Caco-2 (cell line): ENCODE measurements around the gene CLTB. TPM values are rescaled to one million over a fixed set of nuclear protein-coding genes. Genes with fewer than 3 reads are reported as not detected.

Experiments used
- BruUV-seq: library from RNA; stranded (reverse); fragments of 400-500 nt; replicated peaks from 2 replicates; lab custom pipeline; 2021; lab: Mats Ljungman, UMichigan
- CTCF ChIA-PET: fragments of 300-600 bp; sonication (Branson Sonifier 250); formaldehyde crosslinking; loops from one replicate; lab custom pipeline; 2022; ENCODE audit warnings: antibody characterized with exemption; lab: Charles Lee
- POLR2A ChIA-PET: fragments of 300-600 bp; sonication (Branson Sonifier 250); formaldehyde crosslinking; loops from one replicate; lab custom pipeline; 2022; ENCODE audit warnings: antibody characterized with exemption; lab: Charles Lee
- DNase-seq, 2 experiments: peaks; one replicate each; pipeline versions ENCODE4 v3.0.0 to v3.0.0-alpha.2; 2020 to 2022
- H3K27me3 ChIP-seq: replicated peaks from 2 replicates; pipeline ENCODE4 v1.6.0; 2011; ENCODE audit warnings: low read length; ENCODE audit not compliant: control insufficient read depth, insufficient read depth
- H3K36me3 ChIP-seq: 2 replicates; pipeline ENCODE4 v1.5.1; 2011; ENCODE audit warnings: low read length; ENCODE audit not compliant: control insufficient read depth, insufficient read depth
- H3K4me1 ChIP-seq: fragments of 250-450 bp; sonication (Bioruptor Pico); 2 replicates; pipeline ENCODE4 v1.5.1; 2020; ENCODE audit warnings: mild to moderate bottlenecking
- H3K4me3 ChIP-seq: 2 replicates; pipeline ENCODE4 v1.5.1; 2011; ENCODE audit warnings: low read depth, mild to moderate bottlenecking, control low read depth, low read length
- H3K9me3 ChIP-seq: fragments of 250-450 bp; sonication (Bioruptor Pico); 2 replicates; pipeline ENCODE4 v1.5.1; 2020; ENCODE audit warnings: mild to moderate bottlenecking, moderate library complexity
- H3K27ac Mint-ChIP-seq: one replicate; pipeline ENCODE4 v1.8.0; 2022; ENCODE audit warnings: mixed read lengths; ENCODE audit not compliant: unreplicated experiment
- H3K27me3 Mint-ChIP-seq: one replicate; pipeline ENCODE4 v1.8.0; 2022; ENCODE audit warnings: mixed read lengths; ENCODE audit not compliant: insufficient read depth, unreplicated experiment
- H3K36me3 Mint-ChIP-seq: one replicate; pipeline ENCODE4 v1.8.0; 2022; ENCODE audit warnings: mild to moderate bottlenecking, mixed read lengths; ENCODE audit not compliant: insufficient read depth, unreplicated experiment
- H3K4me1 Mint-ChIP-seq: one replicate; pipeline ENCODE4 v1.8.0; 2022; ENCODE audit warnings: low read depth, mixed read lengths; ENCODE audit not compliant: unreplicated experiment
- H3K4me3 Mint-ChIP-seq: one replicate; pipeline ENCODE4 v1.8.0; 2022; ENCODE audit warnings: mild to moderate bottlenecking, moderate library complexity, mixed read lengths; ENCODE audit not compliant: unreplicated experiment
- H3K9me3 Mint-ChIP-seq: one replicate; pipeline ENCODE4 v1.8.0; 2022; ENCODE audit warnings: mixed read lengths; ENCODE audit not compliant: unreplicated experiment
- CTCF ChIP-seq, 2 experiments: fragments of 200-600 bp in 1 of 2; IDR thresholded peaks; 1 replicate in 1 of 2; 2 replicates in 1 of 2; pipeline versions ENCODE4 v1.5.1 to v1.8.0; 2011 to 2022; ENCODE audit warnings: antibody characterized with exemption in 1 of 2, control low read depth in 1 of 2, inconsistent platforms in 1 of 2, low read depth in 1 of 2, low read length in 1 of 2, mild to moderate bottlenecking in 1 of 2, moderate library complexity in 1 of 2; ENCODE audit not compliant: insufficient read depth in 1 of 2, severe bottlenecking in 1 of 2, unreplicated experiment in 1 of 2
- intact Hi-C: fragments of 100-400 bp; cut with micrococcal nuclease; formaldehyde crosslinking; loops from one replicate; pipeline ENCODE4 v1.10.0; 2022; ENCODE audit not compliant: unreplicated experiment
- total RNA-seq: library from RNA; stranded (reverse); gene quantifications from 2 replicates; pipeline ENCODE4 v1.2.3, GENCODE V29; 2022

CLTB gene
- total RNA-seq, 1 experiment from 2014 or later = 78.9 TPM

- ChIA-PET POLR2A (no interaction called here), CTCF (no interaction called here)
- Histone ChIP-seq H3K27me3 (no peaks in the 10 kb centered on the region), H3K9me3 (no peaks in the 10 kb centered on the region), H3K36me3 (no peaks in the 10 kb centered on the region), H3K4me3 (no peak overlapping the region), H3K4me1 (peaks cover 17% of the 10 kb centered on the region)
- intact Hi-C loops = loop anchor here (10.0 kb wide), 1 partner anchor 72 kb away; no protein-coding TSS in a partner anchor
- H3K4me1 Mint-ChIP-seq = peaks cover 21% of the 10 kb centered on the region
- no peak overlapping the region for H3K4me3 Mint-ChIP-seq
- TF ChIP-seq CTCF (IDR thresholded peaks at IDR 0.05; ENCODE audit: insufficient read depth in 1 of 2, low read depth in 1 of 2, low read length in 1 of 2, severe bottlenecking in 1 of 2, unreplicated experiment in 1 of 2) = no peak
- no peaks in the 10 kb centered on the region for H3K9me3 Mint-ChIP-seq
- no peaks in the 10 kb centered on the region for H3K27me3 Mint-ChIP-seq
- no peak for DNase-seq
- peaks cover 25% of the 10 kb centered on the region for H3K36me3 Mint-ChIP-seq
- BruUV-seq = no TSS peak
- H3K27ac Mint-ChIP-seq = no peak overlapping the region
Measured at GRCh38 chr5:176413255-176413565, 3.1 kb downstream of the CLTB start.

GRCh38 chr5:176412517-176413254 is 3.7 kb downstream of the CLTB start:
- H3K4me3 ChIP-seq = no peak overlapping the region
- H3K4me3 Mint-ChIP-seq = no peak overlapping the region
- ChIA-PET CTCF (no interaction called here), POLR2A (no interaction called here)
- H3K9me3 Mint-ChIP-seq = no peaks in the 10 kb centered on the region
- intact Hi-C loops = loop anchor here (10.0 kb wide), 1 partner anchor 72 kb away; no protein-coding TSS in a partner anchor
- no peak overlapping the region for H3K27ac Mint-ChIP-seq
- no peak for DNase-seq
- H3K27me3 Mint-ChIP-seq = no peaks in the 10 kb centered on the region
- no TSS peak for BruUV-seq
- peaks cover 12% of the 10 kb centered on the region for H3K4me1 ChIP-seq
- H3K4me1 Mint-ChIP-seq = peaks cover 17% of the 10 kb centered on the region
- no peaks in the 10 kb centered on the region for H3K9me3 ChIP-seq
- H3K27me3 ChIP-seq = no peaks in the 10 kb centered on the region
- H3K36me3 Mint-ChIP-seq = peaks cover 27% of the 10 kb centered on the region
- no peak for TF ChIP-seq CTCF (IDR thresholded peaks at IDR 0.05; ENCODE audit: insufficient read depth in 1 of 2, low read depth in 1 of 2, low read length in 1 of 2, severe bottlenecking in 1 of 2, unreplicated experiment in 1 of 2)
- H3K36me3 ChIP-seq = no peaks in the 10 kb centered on the region

GRCh38 chr5:176410486-176411180 is 5.7 kb downstream of the CLTB start:
- H3K36me3 ChIP-seq = no peaks in the 10 kb centered on the region
- CTCF ChIA-PET = no interaction called here

More at GRCh38 chr5:176410486-176411180, 5.7 kb downstream of the CLTB start:
- Mint-ChIP-seq H3K36me3 (peaks cover 38% of the 10 kb centered on the region), H3K4me1 (peaks cover 9% of the 10 kb centered on the region), H3K27me3 (no peaks in the 10 kb centered on the region), H3K4me3 (no peak overlapping the region), H3K27ac (no peak overlapping the region), H3K9me3 (no peaks in the 10 kb centered on the region)
- intact Hi-C loops = loop anchor here (10.0 kb wide), 1 partner anchor 74 kb away; no protein-coding TSS in a partner anchor
- BruUV-seq = no TSS peak
- Histone ChIP-seq H3K27me3 (no peaks in the 10 kb centered on the region), H3K4me1 (peaks cover 4% of the 10 kb centered on the region; the same call in 1 of the 2 replicates), H3K4me3 (no peak overlapping the region), H3K9me3 (no peaks in the 10 kb centered on the region)
- no peak for DNase-seq
- POLR2A ChIA-PET = no interaction called here
- TF ChIP-seq CTCF (IDR thresholded peaks at IDR 0.05; ENCODE audit: insufficient read depth in 1 of 2, low read depth in 1 of 2, low read length in 1 of 2, severe bottlenecking in 1 of 2, unreplicated experiment in 1 of 2) = no peak
